Psoas muscle (tissue), 8 donors: ENCODE results near the gene AMFR. TPM values are rescaled to one million over a fixed set of nuclear protein-coding genes. Genes with fewer than 3 reads are reported as not detected.

Experiments used
- ATAC-seq, 4 donors: fragments of 200-7000 bp; cut with Tn5 transposase; one replicate each; pipeline ENCODE4 v1.9.1; 2020; ENCODE audit warnings: moderate library complexity in 3 of 4, mild to moderate bottlenecking in 2 of 4
- DNase-seq, 2 donors: peaks; one replicate each; pipeline ENCODE4 v3.0.0-alpha.2; 2020
- H3K27ac ChIP-seq: fragments of 200-600 bp; one replicate; pipeline ENCODE4 v1.8.0; 2022
- H3K27me3 ChIP-seq, 3 donors: fragments of 200-600 bp in 1 of 3; one replicate each; pipeline versions ENCODE4 v1.6.1 to v1.8.0; 2013 to 2022; ENCODE audit warnings: low read length in 2 of 3, mild to moderate bottlenecking in 2 of 3, moderate library complexity in 1 of 3; ENCODE audit not compliant: insufficient read depth in 3 of 3
- H3K36me3 ChIP-seq, 2 donors: fragments of 200-600 bp in 1 of 2; one replicate each; pipeline versions ENCODE4 v1.6.1 to v1.8.0; 2013 to 2022; ENCODE audit warnings: low read depth in 1 of 2, mild to moderate bottlenecking in 1 of 2, moderate library complexity in 1 of 2; ENCODE audit not compliant: insufficient read depth in 1 of 2
- H3K4me1 ChIP-seq: fragments of 200-600 bp; one replicate; pipeline ENCODE4 v1.8.0; 2022
- H3K4me3 ChIP-seq: fragments of 200-600 bp; one replicate; pipeline ENCODE4 v1.8.0; 2022; ENCODE audit warnings: mild to moderate bottlenecking
- H3K9me3 ChIP-seq: fragments of 200-600 bp; one replicate; pipeline ENCODE4 v1.8.0; 2022
- CTCF ChIP-seq: fragments of 200-600 bp; IDR thresholded peaks from one replicate; pipeline ENCODE4 v1.8.0; 2022; ENCODE audit warnings: antibody characterized with exemption
- WGBS, 3 donors: extraction: QIAGEN DNeasy Blood & Tissue Kit; methylation state at CpG; one replicate each; pipeline versions ENCODE4 v1.1.6 to v1.1.7; 2013; 5-methylcytosine and 5-hydroxymethylcytosine counted together
- intact Hi-C, 2 donors: fragments of 100-400 bp; cut with DNase I; formaldehyde crosslinking; loops; one replicate each; pipeline versions ENCODE4 v1.11.0 to v1.14.2; 2022
- polyA plus RNA-seq, 3 donors: library from polyadenylated mRNA; stranded (reverse); fragments of 200-250 nt; gene quantifications; one replicate each; pipeline ENCODE4 v1.2.3, GENCODE V29; 2013
- total RNA-seq, 4 donors: library from RNA; stranded (reverse); fragmentation: NEBNext Ultra II Directional in 2 of 4; extraction: Animal tissue kit (Norgen Biotek cat#: 25700) in 2 of 4; gene quantifications; one replicate each; pipeline versions ENCODE4 v1.2.1 to v1.2.4, GENCODE V29; 2021 to 2023
- donor health status: healthy with polysubstance abuse.
- donor health status: DM: no; HTN: no; CAD: no; lungs with moderate emphysema.
- donor health status: Bipolar disorder and iron deficiency.
- donor health status: healthy.
- donor health status: DM: yes; HTN: yes; CAD: no.
- donor health status: DM: no; HTN: no; CAD: no.
- donor health status: DM: no; HTN: no; CAD: no.
- donor health status: DM: yes; HTN: yes; CAD: no.

The AMFR gene
- total and polyA plus RNA-seq, 7 donors: 106 to 453 (median 193) TPM

DNA sequence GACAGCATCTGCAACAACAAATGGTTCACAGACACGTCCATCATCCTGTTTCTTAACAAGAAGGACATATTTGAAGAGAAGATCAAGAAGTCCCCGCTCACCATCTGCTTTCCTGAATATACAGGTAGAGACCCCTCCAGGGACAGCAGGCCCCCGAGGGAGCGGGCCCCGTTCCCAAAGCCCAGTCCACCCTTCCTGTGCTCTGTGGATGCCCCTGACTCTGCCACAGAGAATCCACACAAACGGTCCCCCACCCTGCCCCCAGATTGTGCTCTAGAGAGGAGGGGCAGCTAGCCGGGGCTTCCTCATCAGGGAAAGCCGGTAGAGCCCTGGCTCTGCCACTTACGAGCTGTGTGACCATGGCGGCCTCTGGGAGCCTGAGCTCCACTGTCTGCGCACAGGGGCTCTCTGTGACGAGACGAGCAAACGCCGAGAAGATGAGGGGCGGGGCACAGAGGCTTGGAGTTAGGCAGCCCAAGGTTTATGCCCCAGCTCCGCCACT lies 84.4 kb downstream of the AMFR start:
- TF ChIP-seq CTCF: no peak
- no peak overlapping the region for H3K4me3 ChIP-seq
- H3K9me3 ChIP-seq: no peaks in the 10 kb centered on the region
- intact Hi-C loops: no loop called here
- H3K27me3 ChIP-seq: no peaks in the 10 kb centered on the region
- no peak for DNase-seq
- H3K4me1 ChIP-seq: no peaks in the 10 kb centered on the region
- no peak overlapping the region for H3K27ac ChIP-seq
- WGBS, 3 donors: 86 to 88% (median 87%) methylated on average over 17 of the region's 17 CpGs
- no peaks in the 10 kb centered on the region for H3K36me3 ChIP-seq
- ATAC-seq: no peak

GRCh38 chr16:56340416-56340815 lies 84.9 kb downstream of the AMFR start:
- Histone ChIP-seq H3K4me1 (no peaks in the 10 kb centered on the region), H3K27ac (no peak overlapping the region), H3K27me3 (no peaks in the 10 kb centered on the region), H3K36me3 (no peaks in the 10 kb centered on the region), H3K4me3 (no peak overlapping the region), H3K9me3 (no peaks in the 10 kb centered on the region)
- ATAC-seq (no peak), DNase-seq (no peak)
- intact Hi-C loops: no loop called here
- WGBS, 3 donors: 93 to 96% (median 96%) methylated on average over 23 of the region's 23 CpGs
- TF ChIP-seq CTCF: no peak

DNA sequence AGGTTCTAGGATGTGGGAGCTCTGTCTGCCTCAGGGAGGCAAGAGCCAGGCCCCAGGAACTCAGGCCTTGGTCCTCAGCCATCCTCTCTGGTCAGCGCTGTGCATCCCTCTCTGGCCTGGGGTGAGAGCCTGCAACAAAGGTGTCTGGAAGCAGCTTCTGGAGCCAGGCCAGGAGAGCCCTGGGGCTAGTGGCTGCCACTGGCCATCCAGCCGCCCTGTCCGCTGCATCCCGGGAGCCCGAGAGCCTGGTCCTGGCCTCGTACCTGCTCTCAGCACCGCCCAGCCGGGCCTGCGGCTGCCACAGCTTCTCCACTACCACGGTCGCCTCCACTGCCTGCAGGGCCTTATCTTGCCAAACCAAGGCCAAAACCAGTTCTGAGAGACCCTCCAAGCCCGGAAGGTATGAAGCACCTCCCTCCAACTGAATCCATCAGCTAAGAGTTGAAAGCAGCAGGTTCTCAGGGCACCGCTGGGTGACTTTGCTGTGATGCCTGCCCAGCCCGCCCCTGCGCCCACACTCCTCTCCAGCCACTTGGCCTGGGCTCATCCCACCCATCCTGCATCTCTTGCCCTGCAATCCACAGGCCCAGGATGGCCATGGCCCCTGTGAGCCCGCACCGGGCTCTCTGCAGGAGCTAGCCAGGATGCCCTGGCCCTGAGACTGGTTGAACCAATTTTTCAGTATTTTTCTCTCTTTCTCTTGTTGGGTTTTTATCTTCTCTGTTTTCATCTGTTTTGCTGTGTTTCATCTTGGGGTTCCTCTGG lies 85.7 kb downstream of the AMFR start:
- no peaks in the 10 kb centered on the region for H3K27me3 ChIP-seq
- DNase-seq (no peak), ATAC-seq (no peak)
- intact Hi-C loops: no loop called here
- WGBS, 3 donors: 92 to 97% (median 95%) methylated on average over 16 to 17 of the region's 17 CpGs
- H3K27ac ChIP-seq: no peak overlapping the region
- no peak for TF ChIP-seq CTCF
- no peaks in the 10 kb centered on the region for H3K36me3 ChIP-seq
- H3K9me3 ChIP-seq: no peaks in the 10 kb centered on the region
- no peak overlapping the region for H3K4me3 ChIP-seq
- no peaks in the 10 kb centered on the region for H3K4me1 ChIP-seq

GRCh38 chr16:56338566-56339318 lies 86.6 kb downstream of the AMFR start:
- Histone ChIP-seq H3K36me3 (no peaks in the 10 kb centered on the region), H3K4me1 (no peaks in the 10 kb centered on the region), H3K27me3 (no peaks in the 10 kb centered on the region), H3K27ac (no peak overlapping the region), H3K9me3 (no peaks in the 10 kb centered on the region), H3K4me3 (no peak overlapping the region)
- TF ChIP-seq CTCF: no peak
- WGBS, 3 donors: 89 to 93% (median 91%) methylated on average over 17 of the region's 17 CpGs
- ATAC-seq: no peak
- intact Hi-C loops: no loop called here
- no peak for DNase-seq
